ENCODE data around the gene PCDHA7.

The PCDHA7 gene

DNA sequence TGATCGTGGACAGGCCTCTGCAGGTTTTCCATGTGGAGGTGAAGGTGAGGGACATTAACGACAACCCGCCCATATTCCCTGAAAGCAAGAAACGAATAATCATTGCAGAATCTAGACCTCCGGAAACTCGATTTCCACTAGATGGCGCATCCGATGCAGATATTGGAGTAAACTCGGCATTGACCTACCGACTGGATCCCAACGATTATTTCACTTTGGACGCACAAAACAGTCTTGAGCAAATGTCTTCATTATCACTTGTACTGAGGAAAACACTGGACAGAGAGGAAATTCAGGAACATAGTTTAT, 48.5 kb downstream of the PCDHA7 start:
- TF ChIP-seq, protein P1, sequence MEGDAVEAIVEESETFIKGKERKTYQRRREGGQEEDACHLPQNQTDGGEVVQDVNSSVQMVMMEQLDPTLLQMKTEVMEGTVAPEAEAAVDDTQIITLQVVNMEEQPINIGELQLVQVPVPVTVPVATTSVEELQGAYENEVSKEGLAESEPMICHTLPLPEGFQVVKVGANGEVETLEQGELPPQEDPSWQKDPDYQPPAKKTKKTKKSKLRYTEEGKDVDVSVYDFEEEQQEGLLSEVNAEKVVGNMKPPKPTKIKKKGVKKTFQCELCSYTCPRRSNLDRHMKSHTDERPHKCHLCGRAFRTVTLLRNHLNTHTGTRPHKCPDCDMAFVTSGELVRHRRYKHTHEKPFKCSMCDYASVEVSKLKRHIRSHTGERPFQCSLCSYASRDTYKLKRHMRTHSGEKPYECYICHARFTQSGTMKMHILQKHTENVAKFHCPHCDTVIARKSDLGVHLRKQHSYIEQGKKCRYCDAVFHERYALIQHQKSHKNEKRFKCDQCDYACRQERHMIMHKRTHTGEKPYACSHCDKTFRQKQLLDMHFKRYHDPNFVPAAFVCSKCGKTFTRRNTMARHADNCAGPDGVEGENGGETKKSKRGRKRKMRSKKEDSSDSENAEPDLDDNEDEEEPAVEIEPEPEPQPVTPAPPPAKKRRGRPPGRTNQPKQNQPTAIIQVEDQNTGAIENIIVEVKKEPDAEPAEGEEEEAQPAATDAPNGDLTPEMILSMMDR (IDR thresholded peaks at IDR 0.05; ENCODE audit: control insufficient read depth, insufficient read depth, low read depth, low read length, missing control alignments): peak; percentile 3
- DNase-seq (ENCODE audit: low read depth): no peak
- no peak overlapping the region for H3K4me3 ChIP-seq (ENCODE audit: control insufficient read depth, low read depth, low read length)

DNA sequence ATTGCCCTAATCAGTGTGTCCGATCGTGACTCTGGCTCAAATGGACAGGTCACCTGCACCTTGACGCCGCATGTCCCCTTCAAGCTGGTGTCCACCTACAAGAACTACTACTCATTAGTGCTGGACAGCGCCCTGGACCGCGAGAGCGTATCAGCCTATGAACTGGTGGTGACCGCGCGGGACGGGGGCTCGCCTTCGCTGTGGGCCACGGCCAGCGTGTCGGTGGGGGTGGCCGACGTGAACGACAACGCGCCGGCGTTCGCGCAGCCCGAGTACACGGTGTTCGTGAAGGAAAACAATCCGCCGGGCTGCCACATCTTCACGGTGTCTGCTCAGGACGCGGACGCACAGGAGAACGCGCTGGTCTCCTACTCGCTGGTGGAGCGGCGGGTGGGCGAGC, 49.3 kb downstream of the PCDHA7 start:
- DNase-seq (ENCODE audit: low read depth): no peak
- H3K4me3 ChIP-seq (ENCODE audit: control insufficient read depth, low read depth, low read length): no peak overlapping the region
- TF ChIP-seq, protein P1 (IDR thresholded peaks at IDR 0.05; ENCODE audit: control insufficient read depth, insufficient read depth, low read depth, low read length, missing control alignments): no peak

DNA sequence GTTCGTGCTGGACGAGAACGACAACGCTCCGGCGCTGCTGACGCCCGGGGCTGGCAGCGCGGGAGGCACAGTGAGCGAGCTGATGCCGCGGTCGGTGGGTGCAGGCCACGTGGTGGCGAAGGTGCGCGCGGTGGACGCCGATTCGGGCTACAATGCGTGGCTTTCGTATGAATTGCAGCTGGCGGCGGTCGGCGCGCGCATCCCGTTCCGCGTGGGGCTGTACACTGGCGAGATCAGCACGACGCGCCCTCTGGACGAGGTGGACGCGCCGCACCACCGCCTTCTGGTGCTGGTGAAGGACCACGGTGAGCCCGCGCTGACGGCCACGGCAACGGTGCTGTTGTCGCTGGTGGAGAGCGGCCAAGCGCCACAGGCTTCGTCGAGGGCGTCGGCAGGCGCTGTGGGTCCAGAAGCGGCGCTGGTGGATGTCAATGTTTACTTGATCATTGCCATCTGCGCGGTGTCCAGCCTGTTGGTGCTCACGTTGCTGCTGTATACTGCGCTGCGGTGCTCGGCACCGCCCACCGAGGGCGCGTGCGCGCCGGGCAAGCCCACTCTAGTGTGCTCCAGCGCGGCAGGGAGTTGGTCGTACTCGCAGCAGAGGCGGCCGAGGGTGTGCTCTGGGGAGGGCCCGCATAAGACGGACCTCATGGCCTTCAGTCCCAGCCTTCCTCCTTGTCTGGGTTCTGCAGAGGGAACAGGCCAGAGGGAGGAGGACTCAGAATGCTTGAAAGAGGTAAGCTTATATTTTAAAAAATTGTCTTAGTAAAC, 50.0 kb downstream of the PCDHA7 start:
- TF ChIP-seq, protein P1 (IDR thresholded peaks at IDR 0.05; ENCODE audit: control insufficient read depth, insufficient read depth, low read depth, low read length, missing control alignments): no peak
- no peak overlapping the region for H3K4me3 ChIP-seq (ENCODE audit: control insufficient read depth, low read depth, low read length)
- DNase-seq (ENCODE audit: low read depth): no peak

Measured in AG09309 (cell line).